A673 (cell line): ENCODE measurements around the gene ZFYVE28. TPM values are rescaled to one million over a fixed set of nuclear protein-coding genes. Genes with fewer than 3 reads are reported as not detected.

Experiments
- BruUV-seq: library from RNA; stranded (reverse); fragments of 400-500 nt; replicated peaks from 2 replicates; lab custom pipeline; 2021; lab: Mats Ljungman, UMichigan
- CTCF ChIA-PET: fragments of 300-600 bp; sonication (Branson Sonifier 250); formaldehyde crosslinking; loops from one replicate; lab custom pipeline; 2022; ENCODE audit warnings: antibody characterized with exemption; lab: Charles Lee
- POLR2A ChIA-PET: fragments of 300-600 bp; sonication (Branson Sonifier 250); formaldehyde crosslinking; loops from one replicate; lab custom pipeline; 2022; ENCODE audit warnings: antibody characterized with exemption; ENCODE audit not compliant: low non-redundant PET; lab: Charles Lee
- DNase-seq: peaks from one replicate; pipeline ENCODE4 v3.0.0-alpha.2; 2015; ENCODE audit warnings: low spot score
- H3K27ac ChIP-seq: fragments of 200-600 bp; sonication (generic); 2 replicates; pipeline ENCODE4 v1.5.1; 2016; ENCODE audit warnings: mixed run types, low read depth, mild to moderate bottlenecking, mixed read lengths, antibody characterized with exemption, low read length; ENCODE audit not compliant: poor library complexity, severe bottlenecking
- H3K27me3 ChIP-seq: fragments of 200-600 bp; sonication (generic); replicated peaks from 2 replicates; pipeline ENCODE4 v1.6.1; 2017; ENCODE audit warnings: mixed run types, low read depth, mild to moderate bottlenecking, mixed read lengths, antibody characterized with exemption, low read length; ENCODE audit not compliant: insufficient read depth, poor library complexity
- H3K36me3 ChIP-seq: fragments of 200-600 bp; sonication (generic); 2 replicates; pipeline ENCODE4 v1.6.1; 2016; ENCODE audit warnings: mixed run types, mild to moderate bottlenecking, mixed read lengths, antibody characterized with exemption, low read length; ENCODE audit not compliant: insufficient read depth, poor library complexity, severe bottlenecking
- H3K4me1 ChIP-seq: fragments of 200-600 bp; sonication (generic); 2 replicates; pipeline ENCODE4 v1.6.1; 2017; ENCODE audit warnings: mixed run types, mild to moderate bottlenecking, mixed read lengths, antibody characterized with exemption, low read length; ENCODE audit not compliant: insufficient read depth, poor library complexity, severe bottlenecking
- H3K4me3 ChIP-seq: fragments of 200-600 bp; sonication (generic); 2 replicates; pipeline ENCODE4 v1.5.1; 2016; ENCODE audit warnings: low read depth, mixed run types, mild to moderate bottlenecking, mixed read lengths, low read length; ENCODE audit not compliant: poor library complexity, severe bottlenecking
- H3K9me3 ChIP-seq: fragments of 200-600 bp; sonication (generic); 2 replicates; pipeline ENCODE4 v1.6.1; 2016; ENCODE audit warnings: mixed run types, low read depth, mild to moderate bottlenecking, mixed read lengths, antibody characterized with exemption, low read length; ENCODE audit not compliant: poor library complexity, severe bottlenecking
- CTCF ChIP-seq: fragments of 300-800, 200-600 bp; sonication (generic); conservative IDR thresholded peaks from 2 replicates; pipeline ENCODE4 v1.5.1; 2017; ENCODE audit warnings: low read depth, mild to moderate bottlenecking, antibody characterized with exemption, low read length, moderate library complexity, mixed read lengths
- EZH2 ChIP-seq: fragments of 200-600 bp; sonication (generic); IDR thresholded peaks from 2 replicates; pipeline ENCODE4 v1.6.1; 2017; ENCODE audit warnings: borderline replicate concordance, low read depth, mild to moderate bottlenecking, mixed read lengths, antibody characterized with exemption, low read length; ENCODE audit not compliant: poor library complexity, severe bottlenecking
- intact Hi-C: fragments of 100-400 bp; cut with micrococcal nuclease; formaldehyde crosslinking; loops from one replicate; pipeline ENCODE4 v1.10.0; 2022; ENCODE audit not compliant: unreplicated experiment
- total RNA-seq: library from RNA; stranded (reverse); gene quantifications from 2 replicates; pipeline ENCODE4 v1.2.3, GENCODE V29; 2021

The ZFYVE28 gene
- total RNA-seq, 1 experiment from 2014 or later: 8.6 TPM

DNA sequence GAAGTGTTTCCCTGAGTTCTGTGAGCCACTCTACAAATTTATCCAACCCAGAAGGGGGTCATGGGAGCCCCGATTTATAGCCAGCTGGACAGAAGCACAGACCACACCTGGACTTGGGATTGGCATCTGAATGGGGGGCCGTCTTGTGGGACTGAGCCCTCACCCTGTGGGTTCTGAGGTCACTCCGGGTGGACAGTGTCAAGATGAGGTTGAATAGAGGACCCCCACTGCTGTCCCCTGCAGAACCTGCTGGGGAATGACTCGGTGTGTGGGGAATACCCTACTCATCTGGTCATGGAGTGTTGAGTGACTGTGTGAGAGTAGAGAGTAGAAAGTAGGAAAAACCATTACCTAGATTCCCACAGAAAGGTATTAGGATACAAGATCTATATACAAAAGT, 67.5 kb downstream of the ZFYVE28 start:
- ChIA-PET POLR2A (no interaction called here), CTCF (no interaction called here)
- Histone ChIP-seq H3K27ac (no peak overlapping the region), H3K36me3 (no peaks in the 10 kb centered on the region), H3K27me3 (no peaks in the 10 kb centered on the region), H3K4me1 (no peaks in the 10 kb centered on the region), H3K9me3 (no peaks in the 10 kb centered on the region), H3K4me3 (no peak overlapping the region)
- no peak for DNase-seq
- no TSS peak for BruUV-seq
- intact Hi-C loops: loop anchor here (10.0 kb wide), 1 partner anchor 136 kb away; no protein-coding TSS in a partner anchor
- TF ChIP-seq CTCF (no peak), EZH2 (no peak)

- H3K36me3 ChIP-seq: no peaks in the 10 kb centered on the region
- H3K27me3 ChIP-seq: no peaks in the 10 kb centered on the region
- no peak for TF ChIP-seq EZH2
- TF ChIP-seq CTCF: no peak
- no peak for DNase-seq
- H3K4me1 ChIP-seq: no peaks in the 10 kb centered on the region
- BruUV-seq: no TSS peak
- H3K9me3 ChIP-seq: no peaks in the 10 kb centered on the region
- ChIA-PET POLR2A (no interaction called here), CTCF (no interaction called here)
- intact Hi-C loops: no loop called here
- no peak overlapping the region for H3K27ac ChIP-seq
- H3K4me3 ChIP-seq: no peak overlapping the region
Observed at GRCh38 chr4:2348786-2349185, 69.7 kb downstream of the ZFYVE28 start.

GRCh38 chr4:2347190-2347589, 71.3 kb downstream of the ZFYVE28 start:
- Histone ChIP-seq H3K27ac (no peak overlapping the region), H3K4me1 (no peaks in the 10 kb centered on the region), H3K36me3 (no peaks in the 10 kb centered on the region), H3K9me3 (no peaks in the 10 kb centered on the region), H3K4me3 (no peak overlapping the region), H3K27me3 (no peaks in the 10 kb centered on the region)
- CTCF ChIA-PET: no interaction called here
- BruUV-seq: no TSS peak
- TF ChIP-seq CTCF (no peak), EZH2 (no peak)
- POLR2A ChIA-PET: no interaction called here
- no peak for DNase-seq
- intact Hi-C loops: no loop called here
